Activated T-cell treated with anti-CD3 and anti-CD28 coated beads, Interleukin-2, amount 50 U/mL, for 24 hours (primary cell): ENCODE results near the gene CBX6.

Experiments
- DNase-seq: peaks from one replicate; pipeline ENCODE4 v3.0.0-alpha.2; 2020
- H3K27ac Mint-ChIP-seq: 2 replicates; pipeline ENCODE4 v1.8.0; 2020; ENCODE audit warnings: mild to moderate bottlenecking, mixed read lengths
- H3K27me3 Mint-ChIP-seq: 2 replicates; pipeline ENCODE4 v1.8.0; 2020; ENCODE audit warnings: mixed read lengths
- H3K36me3 Mint-ChIP-seq: 2 replicates; pipeline ENCODE4 v1.8.0; 2020; ENCODE audit warnings: low read depth, mixed read lengths
- H3K4me1 Mint-ChIP-seq: 2 replicates; pipeline ENCODE4 v1.8.0; 2020; ENCODE audit warnings: low read depth, mixed read lengths
- H3K4me3 Mint-ChIP-seq: 2 replicates; pipeline ENCODE4 v1.8.0; 2020; ENCODE audit warnings: mild to moderate bottlenecking, moderate library complexity, mixed read lengths
- H3K9me3 Mint-ChIP-seq: 2 replicates; pipeline ENCODE4 v1.8.0; 2020; ENCODE audit warnings: mixed read lengths

Gene CBX6

DNA sequence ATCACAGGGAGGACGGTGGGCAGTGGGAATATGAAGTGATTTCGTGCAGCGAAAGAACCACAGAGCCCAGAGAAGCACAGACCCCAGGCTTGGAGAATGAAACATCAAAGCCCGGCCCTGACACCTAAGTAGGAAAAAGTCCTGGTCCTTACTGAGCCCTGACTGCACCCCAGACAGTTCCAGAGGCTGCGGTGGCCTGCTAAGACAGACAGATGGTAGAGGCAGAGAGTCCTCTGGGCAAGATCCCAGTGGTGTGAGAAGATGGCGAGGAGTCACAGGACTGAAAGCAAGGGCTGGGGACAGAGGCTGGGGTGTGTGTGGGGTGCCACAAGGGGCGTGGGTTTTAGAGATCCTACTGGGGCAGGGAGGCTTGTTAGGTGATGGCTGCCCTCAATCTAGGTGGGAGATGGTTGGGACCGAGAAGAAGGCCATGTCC lies 3.7 kb downstream of the CBX6 start:
- Mint-ChIP-seq H3K27me3 (no peaks in the 10 kb centered on the region), H3K36me3 (peaks cover 65% of the 10 kb centered on the region), H3K4me1 (peaks cover 44% of the 10 kb centered on the region), H3K4me3 (peak overlapping the region; percentile 25), H3K27ac (peak overlapping the region; percentile 89), H3K9me3 (no peaks in the 10 kb centered on the region)
- DNase-seq: no peak

- Mint-ChIP-seq H3K27me3 (no peaks in the 10 kb centered on the region), H3K4me3 (no peak overlapping the region), H3K36me3 (peaks cover 69% of the 10 kb centered on the region), H3K4me1 (peaks cover 43% of the 10 kb centered on the region), H3K9me3 (no peaks in the 10 kb centered on the region), H3K27ac (peak overlapping the region; percentile 89)
- DNase-seq: no peak
Observed at GRCh38 chr22:38867471-38868285, 4.3 kb downstream of the CBX6 start.

DNA sequence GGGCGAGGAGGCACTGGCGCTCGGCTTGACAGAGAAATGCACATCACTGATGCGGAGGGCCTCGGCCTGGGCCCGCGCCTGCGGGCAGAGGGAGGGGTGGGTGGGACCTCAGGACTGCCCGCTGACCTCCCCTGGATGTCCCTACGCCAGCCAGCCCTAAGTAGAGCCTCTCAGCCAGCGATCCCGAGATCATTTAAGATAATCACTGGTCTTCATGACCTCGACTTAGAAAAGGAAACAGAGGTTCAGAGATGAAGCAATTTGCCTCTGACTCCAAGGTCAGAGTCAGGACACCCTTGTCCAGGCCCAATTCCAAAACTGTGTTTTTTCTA lies 4.9 kb downstream of the CBX6 start:
- H3K27me3 Mint-ChIP-seq: no peaks in the 10 kb centered on the region
- no peak overlapping the region for H3K4me3 Mint-ChIP-seq
- no peaks in the 10 kb centered on the region for H3K9me3 Mint-ChIP-seq
- no peak for DNase-seq
- H3K36me3 Mint-ChIP-seq: peaks cover 69% of the 10 kb centered on the region
- no peak overlapping the region for H3K27ac Mint-ChIP-seq
- peaks cover 39% of the 10 kb centered on the region for H3K4me1 Mint-ChIP-seq

- no peaks in the 10 kb centered on the region for H3K27me3 Mint-ChIP-seq
- H3K4me3 Mint-ChIP-seq: no peak overlapping the region
- peaks cover 68% of the 10 kb centered on the region for H3K36me3 Mint-ChIP-seq
- H3K9me3 Mint-ChIP-seq: no peaks in the 10 kb centered on the region
- peaks cover 39% of the 10 kb centered on the region for H3K4me1 Mint-ChIP-seq
- DNase-seq: no peak
- no peak overlapping the region for H3K27ac Mint-ChIP-seq
Observed at GRCh38 chr22:38866399-38867123, 5.5 kb downstream of the CBX6 start.

DNA sequence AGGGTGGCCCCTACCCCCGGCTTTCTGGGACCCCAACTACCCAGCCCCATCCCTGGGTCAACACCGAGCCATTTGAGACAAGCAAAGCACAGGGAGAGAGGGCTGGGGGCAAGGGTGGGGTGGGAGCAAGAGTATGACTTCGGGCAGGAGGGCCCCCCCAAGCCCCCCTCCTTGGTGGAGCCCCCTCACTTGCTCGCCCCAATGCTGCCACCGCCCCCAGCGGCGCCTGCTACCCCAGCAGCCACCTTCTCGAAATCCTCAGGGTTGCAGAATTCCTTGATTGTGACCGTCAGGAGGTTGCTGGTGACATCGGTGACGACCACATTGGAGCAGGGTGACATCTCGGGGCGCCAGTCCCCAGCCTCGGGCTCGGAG lies 6.0 kb downstream of the CBX6 start:
- no peak overlapping the region for H3K4me3 Mint-ChIP-seq
- H3K4me1 Mint-ChIP-seq: peaks cover 39% of the 10 kb centered on the region
- peak overlapping the region; percentile 11 for H3K27ac Mint-ChIP-seq
- H3K9me3 Mint-ChIP-seq: no peaks in the 10 kb centered on the region
- no peaks in the 10 kb centered on the region for H3K27me3 Mint-ChIP-seq
- DNase-seq: no peak
- peaks cover 67% of the 10 kb centered on the region for H3K36me3 Mint-ChIP-seq

- H3K36me3 Mint-ChIP-seq: peaks cover 61% of the 10 kb centered on the region
- H3K4me1 Mint-ChIP-seq: peaks cover 35% of the 10 kb centered on the region
- DNase-seq: no peak
- no peaks in the 10 kb centered on the region for H3K27me3 Mint-ChIP-seq
- H3K4me3 Mint-ChIP-seq: no peak overlapping the region
- no peaks in the 10 kb centered on the region for H3K9me3 Mint-ChIP-seq
- peak overlapping the region; percentile 11 for H3K27ac Mint-ChIP-seq
Observed at GRCh38 chr22:38865201-38866023, 6.6 kb downstream of the CBX6 start.

- Mint-ChIP-seq H3K4me3 (no peak overlapping the region), H3K9me3 (no peaks in the 10 kb centered on the region), H3K27ac (no peak overlapping the region), H3K36me3 (peaks cover 53% of the 10 kb centered on the region), H3K27me3 (no peaks in the 10 kb centered on the region), H3K4me1 (peaks cover 28% of the 10 kb centered on the region)
- peak; percentile 28 for DNase-seq
Observed at GRCh38 chr22:38864361-38865191, 7.4 kb downstream of the CBX6 start.

- Mint-ChIP-seq H3K4me3 (no peak overlapping the region), H3K36me3 (peaks cover 44% of the 10 kb centered on the region), H3K4me1 (peaks cover 19% of the 10 kb centered on the region), H3K27me3 (no peaks in the 10 kb centered on the region), H3K9me3 (no peaks in the 10 kb centered on the region), H3K27ac (no peak overlapping the region)
- DNase-seq: peak; percentile 35
Observed at GRCh38 chr22:38863531-38864131, 8.4 kb downstream of the CBX6 start.

DNA sequence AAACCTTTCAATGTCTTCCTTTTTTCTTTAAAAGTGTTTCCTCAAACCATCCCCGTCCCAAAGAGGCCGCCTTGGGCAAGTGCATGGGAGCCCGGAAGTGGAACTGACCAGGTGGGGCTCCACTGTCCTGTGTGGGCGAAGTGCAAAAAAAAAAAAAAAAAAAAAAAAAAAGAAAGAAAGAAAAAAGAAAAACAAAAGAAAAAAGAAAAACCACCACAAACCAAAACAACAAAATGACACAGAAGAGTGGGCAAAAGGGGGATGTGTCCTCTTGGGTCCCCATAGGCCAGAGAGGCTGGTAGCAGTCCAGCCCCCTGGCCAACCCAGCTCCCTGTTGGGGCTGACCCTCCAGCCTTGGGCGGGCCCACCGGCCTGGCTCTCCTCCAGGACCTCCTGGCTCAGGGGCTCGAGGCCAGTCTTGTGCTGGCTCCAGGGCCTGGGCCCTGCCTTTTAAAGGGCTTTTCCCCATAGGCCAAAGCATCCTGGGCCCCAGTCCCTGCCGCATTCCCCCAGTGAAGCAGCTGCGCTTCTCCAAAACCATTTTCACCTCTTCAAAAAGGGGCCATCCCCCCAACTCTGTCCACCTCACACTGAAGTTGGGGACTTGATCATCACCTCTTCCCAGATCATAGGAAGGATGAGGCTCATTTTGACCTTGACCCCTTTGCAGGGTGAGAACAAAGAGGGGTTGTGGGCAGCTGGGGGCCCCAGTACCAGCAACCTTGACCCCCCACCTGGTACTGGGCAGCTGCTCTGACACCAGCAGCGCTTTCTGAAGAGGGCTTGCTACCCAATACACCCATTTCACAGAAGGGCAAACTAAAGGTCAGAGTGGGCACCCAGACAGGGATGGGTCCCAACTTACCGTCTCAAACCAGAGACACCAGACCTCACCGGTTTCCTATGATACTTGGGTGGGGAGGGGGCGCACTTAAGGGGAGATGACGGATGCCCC lies 9.4 kb downstream of the CBX6 start:
- H3K36me3 Mint-ChIP-seq: peaks cover 34% of the 10 kb centered on the region
- no peak overlapping the region for H3K4me3 Mint-ChIP-seq
- H3K9me3 Mint-ChIP-seq: no peaks in the 10 kb centered on the region
- no peaks in the 10 kb centered on the region for H3K27me3 Mint-ChIP-seq
- H3K27ac Mint-ChIP-seq: peak overlapping the region; percentile 40
- H3K4me1 Mint-ChIP-seq: peaks cover 13% of the 10 kb centered on the region
- peak; percentile 41 for DNase-seq

DNA sequence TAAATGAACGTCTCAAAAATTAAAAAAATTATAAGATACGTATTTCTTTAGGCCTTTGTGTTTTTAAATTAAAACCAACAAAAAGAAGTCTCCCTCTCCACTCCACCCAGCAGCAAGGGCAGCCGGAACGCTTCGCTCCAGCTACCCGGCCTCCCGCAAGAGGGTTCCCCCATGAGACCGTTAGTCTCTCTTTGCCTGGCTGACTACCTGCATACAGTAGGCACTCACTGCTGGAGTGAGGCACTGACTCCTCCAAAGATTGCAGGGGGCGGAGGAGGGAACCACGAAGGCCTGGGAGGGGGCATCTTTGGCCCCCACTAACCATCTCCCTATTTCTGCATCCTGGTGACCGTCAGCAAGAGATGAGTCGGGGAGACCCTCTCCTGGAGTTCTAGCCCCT lies 10.1 kb downstream of the CBX6 start:
- Mint-ChIP-seq H3K4me3 (no peak overlapping the region), H3K36me3 (peaks cover 28% of the 10 kb centered on the region), H3K9me3 (no peaks in the 10 kb centered on the region), H3K27ac (no peak overlapping the region), H3K4me1 (peaks cover 13% of the 10 kb centered on the region), H3K27me3 (peaks cover 2% of the 10 kb centered on the region)
- DNase-seq: peak; percentile 42

DNA sequence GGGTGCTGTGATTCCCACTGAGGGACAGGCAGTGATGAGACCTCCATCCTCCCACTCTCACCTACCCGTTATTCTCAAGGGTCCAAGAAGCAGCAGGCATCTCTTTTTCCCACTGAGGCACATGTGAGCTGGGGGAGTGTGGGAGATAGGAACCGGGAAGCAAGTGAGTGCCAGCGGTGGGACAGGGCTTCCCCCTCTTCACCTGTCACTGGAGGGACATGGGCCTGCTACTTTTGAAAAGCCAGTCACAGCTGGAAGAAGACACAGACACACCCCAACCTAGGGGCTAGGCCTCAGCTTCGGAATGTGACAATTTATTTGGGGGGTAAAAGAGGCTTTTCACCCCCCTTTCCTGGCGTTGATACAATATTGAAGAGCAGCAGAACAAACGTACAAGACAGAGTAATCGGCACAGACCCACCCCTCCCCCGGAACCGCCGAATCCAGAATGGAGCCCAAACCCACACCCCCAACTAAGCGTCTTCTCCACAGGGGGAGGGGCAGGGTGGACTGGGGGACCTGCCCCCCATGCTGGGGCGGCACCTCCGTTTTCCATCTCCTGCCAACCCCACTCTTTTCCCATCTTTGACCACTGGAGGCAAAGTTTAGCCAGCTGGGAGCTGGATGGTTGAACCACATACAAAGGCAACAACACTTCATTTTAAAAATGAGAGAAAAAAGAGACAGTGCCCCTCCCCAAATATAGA lies 10.7 kb downstream of the CBX6 start:
- H3K4me1 Mint-ChIP-seq: peaks cover 13% of the 10 kb centered on the region
- H3K27me3 Mint-ChIP-seq: peaks cover 3% of the 10 kb centered on the region
- no peaks in the 10 kb centered on the region for H3K9me3 Mint-ChIP-seq
- peaks cover 27% of the 10 kb centered on the region for H3K36me3 Mint-ChIP-seq
- peak; percentile 38 for DNase-seq
- no peak overlapping the region for H3K4me3 Mint-ChIP-seq
- H3K27ac Mint-ChIP-seq: no peak overlapping the region

DNA sequence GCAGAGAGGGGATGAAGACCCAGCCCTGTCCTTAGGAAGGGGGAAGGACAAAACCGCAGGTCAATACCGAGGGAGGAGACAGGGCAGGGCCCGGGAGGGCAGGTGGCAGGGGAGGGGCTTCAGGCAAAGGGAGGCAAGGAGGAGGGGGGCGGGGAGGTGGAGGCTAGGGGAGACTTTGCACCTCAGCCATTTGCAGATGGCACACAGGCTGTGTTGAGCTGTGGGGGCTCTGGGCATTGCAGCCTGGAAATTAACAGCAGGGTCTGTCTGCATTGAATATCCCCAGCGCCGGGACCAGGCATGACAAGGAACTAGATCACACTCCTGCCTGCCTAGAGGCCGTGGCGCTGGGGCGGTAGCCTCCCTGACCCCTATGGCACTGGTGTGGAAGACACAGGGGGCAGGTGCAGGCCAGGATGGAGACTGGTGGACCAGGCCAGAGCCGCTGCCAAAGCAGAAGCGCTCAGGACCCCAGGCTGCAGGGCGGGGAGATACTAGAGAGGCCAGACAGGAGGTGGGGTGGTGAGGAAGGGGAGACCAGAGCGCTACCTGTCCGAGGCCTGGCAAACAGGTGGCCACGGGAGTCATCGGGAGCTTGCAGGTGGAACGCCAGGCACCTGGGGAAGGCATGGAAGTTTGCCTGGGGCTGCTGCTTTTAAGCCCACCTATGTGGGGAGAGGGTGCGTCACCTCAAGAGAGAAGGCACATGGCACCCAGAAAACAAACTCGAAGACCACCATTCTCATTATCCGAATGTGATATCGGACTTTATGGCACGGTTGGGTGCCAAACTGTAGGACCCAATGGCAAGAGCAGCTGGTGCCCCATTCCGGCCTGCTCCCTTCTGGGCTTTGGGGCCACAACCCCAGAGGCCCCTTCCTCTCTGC lies 11.5 kb downstream of the CBX6 start:
- Mint-ChIP-seq H3K4me1 (peaks cover 9% of the 10 kb centered on the region), H3K27me3 (peaks cover 3% of the 10 kb centered on the region), H3K27ac (peak overlapping the region; percentile 77), H3K36me3 (peaks cover 22% of the 10 kb centered on the region), H3K9me3 (no peaks in the 10 kb centered on the region), H3K4me3 (no peak overlapping the region)
- DNase-seq: peak; percentile 47
